Uterus (tissue), 2 donors: ENCODE measurements around the gene DEDD2.

Experiments used
- POLR2A ChIP-seq, 2 donors: fragments of 450-650 bp; IDR thresholded peaks; one replicate each; pipeline ENCODE4 v1.6.1; 2016; ENCODE audit warnings: antibody characterized with exemption in 2 of 2, mild to moderate bottlenecking in 1 of 2, moderate library complexity in 1 of 2
- TF ChIP-seq, protein P1 (sequence below), 4 experiments: fragments of 200-600 bp in 2 of 4; fragments of 450-650 bp in 2 of 4; sonication (generic) in 2 of 4; IDR thresholded peaks; one replicate each; pipeline ENCODE4 v1.5.1; 2016 to 2019; ENCODE audit warnings: antibody characterized with exemption in 4 of 4, mild to moderate bottlenecking in 2 of 4, moderate library complexity in 1 of 4

DNA sequence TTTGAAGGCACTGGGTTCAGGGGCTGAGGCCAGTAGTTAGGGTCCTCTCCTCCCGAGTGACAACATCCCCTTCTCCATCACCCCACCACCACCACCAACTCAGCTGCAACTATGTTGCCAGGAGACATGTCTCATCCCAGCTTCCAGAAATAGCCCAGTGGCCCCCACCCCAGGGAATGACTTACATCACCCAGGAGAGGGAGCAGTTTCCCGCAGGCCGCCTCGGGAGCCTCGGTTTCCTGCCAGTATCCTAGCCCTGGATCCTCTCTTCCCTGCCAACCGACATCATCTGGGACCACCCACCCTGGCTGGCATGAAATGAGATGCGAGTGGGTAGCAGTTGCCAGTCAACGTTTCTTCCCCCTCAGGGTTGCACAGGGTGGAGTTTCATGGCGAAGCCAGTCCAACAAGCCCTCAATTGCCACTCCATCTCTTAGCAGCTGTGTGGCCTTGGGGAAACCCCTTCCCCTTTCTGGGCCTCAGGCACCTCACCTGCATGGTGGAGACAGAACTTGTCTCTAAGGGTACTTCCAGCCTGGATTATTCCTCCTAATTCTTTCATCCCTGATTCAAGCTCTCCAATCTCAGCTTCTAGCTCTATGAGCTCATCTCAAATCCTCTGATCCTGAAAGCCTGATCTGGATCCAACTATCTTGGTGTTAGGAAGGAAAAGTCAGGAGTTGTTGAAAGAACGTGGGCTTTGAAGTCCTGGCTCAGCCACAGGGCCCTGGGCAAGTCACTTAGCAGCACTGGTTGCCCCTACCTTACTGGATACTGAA is 28.9 kb upstream of the DEDD2 start:
- TF ChIP-seq, protein P1, sequence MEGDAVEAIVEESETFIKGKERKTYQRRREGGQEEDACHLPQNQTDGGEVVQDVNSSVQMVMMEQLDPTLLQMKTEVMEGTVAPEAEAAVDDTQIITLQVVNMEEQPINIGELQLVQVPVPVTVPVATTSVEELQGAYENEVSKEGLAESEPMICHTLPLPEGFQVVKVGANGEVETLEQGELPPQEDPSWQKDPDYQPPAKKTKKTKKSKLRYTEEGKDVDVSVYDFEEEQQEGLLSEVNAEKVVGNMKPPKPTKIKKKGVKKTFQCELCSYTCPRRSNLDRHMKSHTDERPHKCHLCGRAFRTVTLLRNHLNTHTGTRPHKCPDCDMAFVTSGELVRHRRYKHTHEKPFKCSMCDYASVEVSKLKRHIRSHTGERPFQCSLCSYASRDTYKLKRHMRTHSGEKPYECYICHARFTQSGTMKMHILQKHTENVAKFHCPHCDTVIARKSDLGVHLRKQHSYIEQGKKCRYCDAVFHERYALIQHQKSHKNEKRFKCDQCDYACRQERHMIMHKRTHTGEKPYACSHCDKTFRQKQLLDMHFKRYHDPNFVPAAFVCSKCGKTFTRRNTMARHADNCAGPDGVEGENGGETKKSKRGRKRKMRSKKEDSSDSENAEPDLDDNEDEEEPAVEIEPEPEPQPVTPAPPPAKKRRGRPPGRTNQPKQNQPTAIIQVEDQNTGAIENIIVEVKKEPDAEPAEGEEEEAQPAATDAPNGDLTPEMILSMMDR (IDR thresholded peaks at IDR 0.05) = peak; percentile 72 to 85 (median 80)
- no peak for TF ChIP-seq POLR2A (IDR thresholded peaks at IDR 0.05)
